Left cardiac atrium (tissue), 4 donors: ENCODE results near the gene METTL2A. TPM values are rescaled to one million over a fixed set of nuclear protein-coding genes. Genes with fewer than 3 reads are reported as not detected.
A peak's percentile ranks its signal among the peaks of the same experiment; 100 is the strongest.
"Not testable (repeated sequence)": the region's sequence is repeated elsewhere in the genome, so short reads cannot be mapped to it uniquely, and the experiment has no call there.

Experiments
- ATAC-seq, 2 donors: fragments of 200-7000 bp; cut with Tn5 transposase; one replicate each; pipeline ENCODE4 v1.9.1; 2020; ENCODE audit warnings: mild to moderate bottlenecking in 2 of 2, moderate library complexity in 2 of 2
- DNase-seq: peaks from one replicate; pipeline ENCODE4 v3.0.0-alpha.2; 2020
- intact Hi-C, 2 donors: fragments of 100-400 bp; cut with DNase I; formaldehyde crosslinking; loops; one replicate each; pipeline versions ENCODE4 v1.14.1 to v1.15.1; 2022 to 2023
- total RNA-seq, 2 donors: library from RNA; stranded (reverse); fragmentation: NEBNext Ultra II Directional; extraction: Animal tissue kit (Norgen Biotek cat#: 25700); gene quantifications; one replicate each; pipeline ENCODE4 v1.2.1, GENCODE V29; 2021
- donor health status: DM: no; HTN: yes; CAD: no.
- donor health status: DM: no; HTN: yes; CAD: no; lungs with severe emphysema.
- donor health status: DM: yes; HTN: yes; CAD: no.
- donor health status: Dilated cardiomyopathy.

Gene METTL2A
- total RNA-seq, 2 donors from 2014 or later: 16.3 to 17.6 TPM

DNA sequence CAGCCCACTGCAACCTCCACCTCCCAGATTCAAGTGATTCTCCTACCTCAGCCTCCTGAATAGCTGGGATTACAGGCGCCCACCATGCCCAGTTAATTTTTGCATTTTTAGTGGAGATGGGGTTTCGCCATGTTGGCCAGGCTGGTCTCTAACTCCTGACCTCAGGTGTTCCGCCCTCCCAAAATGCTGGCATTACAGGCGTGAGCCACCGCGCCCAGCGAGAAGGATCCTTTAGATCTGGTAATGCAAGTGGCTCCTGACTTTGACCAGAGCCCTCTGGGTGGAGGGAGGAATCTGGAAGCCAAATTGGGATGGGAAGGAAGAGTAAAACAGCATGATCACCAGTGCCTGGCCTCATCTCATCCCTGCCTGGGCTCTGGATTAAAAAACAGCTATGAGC, 41.6 kb downstream of the METTL2A start:
- intact Hi-C loops, ATAC-seq: not testable (repeated sequence)

DNA sequence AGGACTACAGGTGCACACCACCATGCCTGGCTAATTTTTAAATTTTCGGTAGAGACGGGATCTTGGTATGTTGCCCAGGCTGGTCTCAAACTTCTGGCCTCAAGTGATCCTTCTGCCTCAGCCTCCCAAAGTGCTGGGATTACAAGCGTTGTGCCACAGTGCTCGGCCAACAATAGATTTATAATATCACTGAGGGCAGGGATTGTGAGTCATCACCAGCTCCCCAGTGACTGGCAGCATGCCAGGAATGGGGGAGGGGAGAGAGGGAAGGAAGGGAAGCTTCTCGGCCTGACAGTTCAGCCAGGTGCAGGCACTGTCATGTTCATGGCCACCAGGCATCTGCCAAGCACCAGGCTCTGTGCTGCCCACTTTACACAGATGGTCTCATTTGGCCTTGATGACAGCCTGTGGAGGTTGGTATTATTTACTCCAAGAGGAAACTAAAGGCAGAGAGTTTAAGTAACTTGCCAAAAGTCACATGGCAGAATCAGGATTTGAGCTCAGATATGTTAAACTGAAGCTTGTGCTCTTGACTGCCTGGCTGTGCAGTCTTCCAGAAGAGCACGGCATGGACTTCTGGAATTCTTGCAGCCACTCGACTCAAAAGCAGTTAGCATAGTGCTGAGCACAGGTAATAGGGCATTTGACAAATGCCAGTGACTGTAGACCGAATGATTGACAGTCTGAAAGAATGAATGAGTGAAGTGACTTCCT, 47.1 kb downstream of the METTL2A start:
- peak; percentile 64 for DNase-seq
- intact Hi-C loops: not testable (repeated sequence)
- ATAC-seq: peak; percentile 63 to 64

More for the DNA sequence above, 41.6 kb downstream of the METTL2A start:
- not testable (repeated sequence) for DNase-seq

GRCh38 chr17:62471380-62471880, 47.7 kb downstream of the METTL2A start:
- intact Hi-C loops, DNase-seq, ATAC-seq: not testable (repeated sequence)

DNA sequence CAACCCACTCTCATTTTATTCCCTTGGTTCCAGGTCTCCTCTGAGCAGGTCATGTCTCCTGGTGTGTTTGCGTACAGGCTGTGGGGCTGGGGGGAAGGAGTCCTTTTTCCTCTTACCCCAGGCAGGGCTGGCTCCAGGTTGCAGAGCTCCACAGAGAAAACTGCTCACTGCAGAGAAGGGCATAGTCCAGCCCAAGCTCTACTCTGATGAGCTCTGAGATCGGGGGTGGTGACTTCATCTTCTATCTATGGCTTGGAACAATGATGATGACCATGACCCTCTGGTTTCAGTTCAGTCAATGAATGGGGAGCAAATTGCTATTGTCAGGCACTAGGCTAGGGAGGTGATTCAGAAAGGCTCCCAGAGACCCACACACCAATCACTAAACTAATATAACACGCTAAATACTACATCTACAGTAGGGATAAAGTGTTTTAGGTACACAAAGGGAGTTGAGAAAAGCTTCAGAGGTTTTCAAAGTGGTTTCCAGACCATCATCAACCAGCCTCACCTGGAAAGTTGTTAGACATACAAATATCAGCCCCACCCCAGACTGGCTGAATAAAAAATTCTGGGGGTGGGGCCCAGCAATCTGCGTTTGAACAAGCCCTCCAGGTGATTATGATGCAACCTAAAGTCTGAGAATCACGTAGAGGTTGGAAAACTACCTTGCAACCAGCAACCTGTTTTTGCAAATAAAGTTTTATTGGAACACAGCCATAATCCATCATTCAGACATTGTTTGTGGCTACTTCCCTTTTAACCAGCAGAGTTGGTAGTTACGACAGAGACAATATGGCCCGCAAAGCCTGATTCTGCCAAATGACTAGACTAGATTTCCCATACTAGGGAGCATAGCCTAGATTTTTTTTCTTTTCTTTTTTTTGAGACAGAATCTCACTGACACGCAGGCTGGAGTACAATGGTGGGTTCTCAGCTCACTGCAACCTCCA, 49.6 kb downstream of the METTL2A start:
- ATAC-seq, intact Hi-C loops, DNase-seq: not testable (repeated sequence)

GRCh38 chr17:62477111-62477510, 53.4 kb downstream of the METTL2A start:
- DNase-seq, ATAC-seq, intact Hi-C loops: not testable (repeated sequence)

GRCh38 chr17:62477718-62478408, 54.2 kb downstream of the METTL2A start:
- intact Hi-C loops: not testable (repeated sequence)
- ATAC-seq (peak; percentile 25 to 45), DNase-seq (peak; percentile 55)

DNA sequence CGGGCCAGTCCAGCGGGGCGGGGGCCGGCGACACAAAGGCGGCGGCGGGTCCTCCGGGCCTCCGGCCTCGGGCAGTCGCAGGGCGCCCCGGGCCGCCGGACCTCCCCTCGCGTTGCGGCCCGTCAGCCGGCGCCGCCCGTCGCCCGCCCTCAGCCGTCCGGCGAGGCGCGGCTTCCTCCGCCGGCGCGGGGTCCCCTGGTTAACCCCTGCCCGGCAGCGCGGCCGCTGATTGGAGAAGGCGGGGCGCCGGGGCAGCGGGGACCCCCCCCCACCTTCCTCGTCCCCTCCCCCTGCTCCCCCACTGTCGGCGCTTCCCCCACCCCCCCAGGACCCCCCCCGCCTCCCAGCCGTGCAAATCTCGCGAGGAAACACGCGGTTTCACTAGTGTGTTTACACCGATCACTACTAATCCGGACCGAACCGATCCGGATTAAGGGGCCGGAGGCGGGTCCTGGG, 54.8 kb downstream of the METTL2A start, which contains the start of gene TLK2:
Gene TLK2, plus strand, starts transcription at position 402 of the 456 bp plus-strand sequence. CDS start 2,301 bp downstream, outside the sequence.
- peak; percentile 86 to 88 for ATAC-seq
- intact Hi-C loops: no loop called here
- DNase-seq: peak; percentile 87

- DNase-seq: peak; percentile 42
- peak; percentile 50 to 52 for ATAC-seq
- intact Hi-C loops: not testable (repeated sequence)
Observed at GRCh38 chr17:62478880-62479638, 55.4 kb downstream of the METTL2A start.

DNA sequence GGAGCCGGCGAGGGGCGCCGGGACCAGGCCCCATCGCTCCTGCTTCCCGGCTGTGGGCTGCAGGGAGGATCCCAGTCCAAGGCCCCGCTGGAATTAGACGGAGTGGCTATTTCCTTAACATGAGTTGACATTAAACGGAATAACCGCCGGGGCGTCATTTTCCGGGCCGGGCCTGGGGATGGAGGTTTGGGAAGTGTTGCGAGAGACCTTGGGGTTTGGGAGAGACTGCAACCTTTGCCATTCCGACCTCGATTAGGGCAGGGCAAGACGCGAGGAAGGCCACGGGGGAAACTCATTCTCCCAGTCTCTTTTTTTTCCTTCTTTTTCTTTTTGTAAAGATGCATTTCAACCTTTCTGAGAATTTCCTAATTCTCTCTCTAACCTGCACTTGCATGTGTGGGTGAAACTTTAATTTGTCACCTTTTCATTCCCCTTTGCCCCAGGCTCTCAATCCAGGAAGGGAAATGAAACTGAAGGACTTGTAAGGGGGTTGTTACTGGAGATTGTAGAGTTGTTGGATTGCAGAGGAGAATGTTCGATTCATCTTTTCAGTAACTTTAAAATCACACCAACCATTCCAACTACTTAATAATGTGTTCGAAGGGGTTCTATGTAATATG, 56.1 kb downstream of the METTL2A start:
- ATAC-seq (peak; percentile 3 to 40), DNase-seq (peak; percentile 52)
- intact Hi-C loops: not testable (repeated sequence)

DNA sequence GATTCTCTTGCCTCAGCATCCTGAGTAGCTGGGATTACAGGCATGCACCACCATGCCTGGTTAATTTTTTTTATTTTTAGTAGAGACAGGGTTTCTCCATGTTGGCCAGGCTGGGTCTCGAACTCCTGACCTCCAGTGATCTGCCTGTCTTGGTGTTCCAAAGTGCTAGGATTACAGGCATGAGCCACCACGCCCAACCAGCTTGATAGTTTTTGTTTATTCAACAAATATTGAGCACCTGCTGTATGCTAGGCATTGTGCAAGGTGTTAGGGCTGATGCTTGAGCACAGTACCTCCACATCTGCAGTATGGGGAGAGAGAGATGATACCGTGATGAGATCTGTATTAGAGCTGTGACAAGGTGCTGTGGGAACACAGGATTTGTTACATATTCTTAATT, 58.9 kb downstream of the METTL2A start:
- DNase-seq, intact Hi-C loops, ATAC-seq: not testable (repeated sequence)

- DNase-seq, intact Hi-C loops, ATAC-seq: not testable (repeated sequence)
Observed at GRCh38 chr17:62490990-62491389, 67.3 kb downstream of the METTL2A start.

DNA sequence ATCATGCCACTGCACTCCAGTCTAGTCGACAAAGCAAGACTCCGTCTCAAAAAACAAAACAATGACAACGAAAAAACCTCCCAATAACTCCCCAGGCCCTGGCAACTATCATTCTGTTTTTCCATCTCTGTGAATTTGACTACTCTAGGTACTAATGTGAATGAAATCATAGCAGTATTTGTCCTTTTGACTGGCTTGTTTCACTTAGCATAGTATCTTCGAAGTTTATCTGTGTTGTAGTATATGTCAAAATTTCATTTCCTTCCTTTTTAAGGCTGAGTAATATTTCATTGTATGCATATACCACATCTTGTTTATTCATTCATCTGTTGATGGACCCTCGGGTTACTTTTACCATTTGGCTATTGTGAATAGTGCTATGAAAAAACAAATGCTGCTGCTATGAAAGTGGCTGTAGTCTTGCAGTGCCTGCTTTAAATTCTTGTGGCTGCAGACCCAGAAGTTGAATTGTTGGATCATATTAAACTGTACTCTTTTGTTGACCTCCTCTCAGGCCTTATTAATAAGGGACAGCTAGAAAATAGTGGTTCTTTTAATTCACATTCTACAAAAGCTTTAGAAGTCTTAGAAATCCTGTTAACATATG, 69.5 kb downstream of the METTL2A start:
- DNase-seq, intact Hi-C loops, ATAC-seq: not testable (repeated sequence)

DNA sequence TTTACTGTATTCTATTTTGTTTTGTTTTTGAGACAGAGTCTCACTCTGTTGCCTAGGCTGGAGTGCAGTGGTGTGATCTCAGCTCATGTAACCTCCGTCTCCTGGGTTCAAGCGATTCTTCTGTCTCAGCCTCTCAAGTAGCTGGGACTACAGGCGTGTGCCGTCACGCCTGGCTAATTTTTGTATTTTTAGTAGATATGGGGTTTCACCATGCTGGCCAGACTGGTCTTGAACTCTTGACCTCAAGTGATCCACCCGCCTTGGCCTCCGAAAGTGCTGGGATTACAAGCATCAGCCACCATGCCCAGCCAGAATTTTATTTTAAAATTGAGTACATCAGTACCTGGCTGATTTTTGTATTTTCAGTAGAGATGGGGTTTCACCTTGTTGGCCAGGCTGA, 70.4 kb downstream of the METTL2A start:
- intact Hi-C loops, DNase-seq, ATAC-seq: not testable (repeated sequence)

DNA sequence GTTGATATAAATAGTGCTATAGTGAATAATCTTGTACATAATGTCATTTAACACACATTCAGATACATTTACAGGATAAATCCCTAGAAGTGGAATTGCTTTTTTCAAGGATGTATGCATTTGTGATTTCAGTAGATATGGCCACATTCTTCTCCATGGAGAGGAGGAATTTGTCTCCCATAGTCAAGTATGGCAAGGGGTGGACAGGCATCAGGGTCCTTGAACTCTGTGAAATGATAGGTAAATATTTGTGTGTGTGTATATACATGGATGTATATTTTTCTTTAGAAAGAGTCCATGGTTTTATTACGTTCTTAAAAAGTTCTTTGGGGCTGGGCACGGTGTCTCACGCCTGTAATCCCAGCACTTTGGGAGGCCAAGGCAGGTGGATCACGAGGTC, 72.6 kb downstream of the METTL2A start:
- DNase-seq, ATAC-seq, intact Hi-C loops: not testable (repeated sequence)

DNA sequence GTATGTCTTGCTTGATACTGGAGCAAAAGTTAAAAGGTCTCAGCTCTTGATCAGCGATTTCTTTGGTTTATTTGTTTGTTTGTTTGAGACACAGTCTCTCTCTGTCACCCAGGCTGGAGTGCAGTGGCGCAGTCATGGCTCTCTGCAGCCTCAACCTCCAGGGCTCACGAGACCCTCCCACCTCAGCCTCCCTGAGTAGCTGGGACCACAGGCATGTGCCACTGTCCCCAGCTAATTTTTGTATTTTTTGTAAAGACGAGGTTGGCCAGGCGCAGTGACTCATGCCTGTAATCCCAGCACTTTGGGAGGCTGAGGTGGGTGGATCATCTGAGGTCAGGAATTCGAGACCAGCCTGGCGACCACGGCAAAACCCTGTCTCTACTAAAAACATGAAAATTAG, 75.1 kb downstream of the METTL2A start:
- ATAC-seq, intact Hi-C loops, DNase-seq: not testable (repeated sequence)
